MM.1S (cell line): ENCODE measurements around the gene LPCAT1.

Experiments used
- DNase-seq: peaks from one replicate; pipeline ENCODE4 v3.0.0-alpha.2; 2015
- H2AFZ ChIP-seq: fragments of 300-600 bp; sonication (generic); 2 replicates; pipeline ENCODE4 v1.6.0; 2016; ENCODE audit warnings: antibody characterized with exemption, low read length
- H3F3A ChIP-seq: fragments of 300-600 bp; sonication (generic); 2 replicates; pipeline ENCODE4 v1.6.1; 2016; ENCODE audit warnings: mild to moderate bottlenecking, antibody characterized with exemption, low read length, moderate library complexity, mixed read lengths; ENCODE audit not compliant: insufficient read depth
- H3K27ac ChIP-seq: fragments of 300-600 bp; sonication (generic); 2 replicates; pipeline ENCODE4 v1.5.1; 2016; ENCODE audit warnings: mild to moderate bottlenecking, low read length
- H3K27me3 ChIP-seq: fragments of 300-600 bp; sonication (generic); replicated peaks from 2 replicates; pipeline ENCODE4 v1.6.0; 2016; ENCODE audit warnings: low read length; ENCODE audit not compliant: insufficient read depth
- H3K36me3 ChIP-seq: fragments of 300-600 bp; sonication (generic); replicated peaks from 2 replicates; pipeline ENCODE4 v1.6.1; 2016; ENCODE audit warnings: mild to moderate bottlenecking, low read length, mixed read lengths; ENCODE audit not compliant: insufficient read depth
- H3K4me1 ChIP-seq: fragments of 300-600 bp; sonication (generic); 2 replicates; pipeline ENCODE4 v1.6.1; 2016; ENCODE audit warnings: low read length, mixed read lengths
- H3K4me2 ChIP-seq: fragments of 300-600 bp; sonication (generic); 2 replicates; pipeline ENCODE4 v1.6.0; 2016; ENCODE audit warnings: low read depth, low read length
- H3K4me3 ChIP-seq: fragments of 300-600 bp; sonication (generic); 2 replicates; pipeline ENCODE4 v1.5.1; 2016; ENCODE audit warnings: low read length, mixed read lengths
- H3K79me2 ChIP-seq: fragments of 300-600 bp; sonication (generic); 2 replicates; pipeline ENCODE4 v1.6.1; 2016; ENCODE audit warnings: mixed run types, low read length, mixed read lengths
- H3K9ac ChIP-seq: fragments of 300-600 bp; sonication (generic); 2 replicates; pipeline ENCODE4 v1.6.1; 2016; ENCODE audit warnings: low read length, mixed read lengths
- H3K9me2 ChIP-seq: fragments of 300-600 bp; sonication (generic); replicated peaks from 2 replicates; pipeline ENCODE4 v1.6.1; 2016; ENCODE audit warnings: mild to moderate bottlenecking, low read length, mixed read lengths; ENCODE audit not compliant: insufficient read depth
- H3K9me3 ChIP-seq: fragments of 300-600 bp; sonication (generic); replicated peaks from 2 replicates; pipeline ENCODE4 v1.6.1; 2016; ENCODE audit warnings: mild to moderate bottlenecking, low read length, mixed read lengths; ENCODE audit not compliant: insufficient read depth
- H4K20me1 ChIP-seq: fragments of 300-600 bp; sonication (generic); 2 replicates; pipeline ENCODE4 v1.6.1; 2016; ENCODE audit warnings: mild to moderate bottlenecking, low read length, moderate library complexity, mixed read lengths; ENCODE audit not compliant: insufficient read depth
- CTCF ChIP-seq: fragments of 300-600 bp; sonication (generic); IDR thresholded peaks from 2 replicates; pipeline ENCODE4 v1.5.1; 2016; ENCODE audit warnings: antibody characterized with exemption, low read length, mixed read lengths
- EZH2 ChIP-seq: fragments of 300-600 bp; sonication (generic); optimal IDR thresholded peaks from 2 replicates; pipeline ENCODE3; 2017; ENCODE audit warnings: low read depth, mild to moderate bottlenecking, antibody characterized with exemption, low read length, mixed read lengths
- EZH2phosphoT487 ChIP-seq: fragments of 300-600 bp; sonication (generic); IDR thresholded peaks from 2 replicates; pipeline ENCODE4 v1.6.1; 2018; ENCODE audit warnings: antibody characterized with exemption, low read length

LPCAT1 gene

GRCh38 chr5:1468629-1469527, 54.9 kb downstream of the LPCAT1 start:
- Histone ChIP-seq H3F3A (0 out of 2 replicates have a peak, but pooled peaks cover 2% of the 10 kb centered on the region), H3K4me2 (no peak overlapping the region), H3K27me3 (no peaks in the 10 kb centered on the region), H2AFZ (no peak overlapping the region), H3K9me3 (no peaks in the 10 kb centered on the region), H3K4me3 (no peak overlapping the region), H3K36me3 (peaks cover 25% of the 10 kb centered on the region), H3K27ac (no peak overlapping the region), H3K79me2 (no peaks in the 10 kb centered on the region), H4K20me1 (no peaks in the 10 kb centered on the region), H3K9me2 (no peaks in the 10 kb centered on the region), H3K4me1 (no peaks in the 10 kb centered on the region), H3K9ac (no peak overlapping the region)
- no peak for DNase-seq
- no peak for TF ChIP-seq EZH2
- no peak for TF ChIP-seq EZH2phosphoT487
- TF ChIP-seq CTCF = no peak

DNA sequence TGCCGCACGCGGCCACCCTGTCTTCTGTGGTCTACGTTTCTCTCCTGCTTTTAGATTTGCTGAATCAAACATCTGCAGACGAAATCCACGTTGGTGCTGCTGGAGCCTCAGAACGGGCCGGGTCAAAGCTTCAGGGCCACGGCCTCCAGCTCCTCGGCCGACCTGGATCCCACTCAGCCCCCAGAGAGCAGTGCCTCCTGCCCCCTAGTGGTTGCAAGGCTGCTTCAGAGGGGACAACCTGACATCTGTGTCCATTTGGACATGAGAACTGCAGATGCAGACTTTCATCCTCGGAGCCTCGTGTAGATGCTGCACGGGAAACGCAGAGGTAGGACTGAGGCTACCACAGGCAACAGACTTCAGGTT, 55.5 kb downstream of the LPCAT1 start:
- 0 out of 2 replicates have a peak, but pooled peaks cover 2% of the 10 kb centered on the region for H3F3A ChIP-seq
- H3K9ac ChIP-seq = no peak overlapping the region
- no peaks in the 10 kb centered on the region for H3K9me3 ChIP-seq
- no peaks in the 10 kb centered on the region for H4K20me1 ChIP-seq
- no peaks in the 10 kb centered on the region for H3K9me2 ChIP-seq
- H3K79me2 ChIP-seq = no peaks in the 10 kb centered on the region
- no peaks in the 10 kb centered on the region for H3K4me1 ChIP-seq
- no peak overlapping the region for H3K27ac ChIP-seq
- H3K4me2 ChIP-seq = no peak overlapping the region
- H3K27me3 ChIP-seq = no peaks in the 10 kb centered on the region
- peaks cover 26% of the 10 kb centered on the region for H3K36me3 ChIP-seq
- H3K4me3 ChIP-seq = no peak overlapping the region
- no peak overlapping the region for H2AFZ ChIP-seq
- peak; percentile 25 for TF ChIP-seq CTCF
- no peak for TF ChIP-seq EZH2
- no peak for DNase-seq

GRCh38 chr5:1467341-1468246, 56.2 kb downstream of the LPCAT1 start:
- no peak for TF ChIP-seq EZH2

More at GRCh38 chr5:1467341-1468246, 56.2 kb downstream of the LPCAT1 start:
- H3K4me1 ChIP-seq = no peaks in the 10 kb centered on the region
- 0 out of 2 replicates have a peak, but pooled peaks cover 2% of the 10 kb centered on the region for H3F3A ChIP-seq
- no peak overlapping the region for H3K27ac ChIP-seq
- peaks cover 32% of the 10 kb centered on the region for H3K36me3 ChIP-seq
- no peak for DNase-seq
- no peak overlapping the region for H3K4me2 ChIP-seq
- H3K4me3 ChIP-seq = no peak overlapping the region
- H4K20me1 ChIP-seq = no peaks in the 10 kb centered on the region
- H2AFZ ChIP-seq = no peak overlapping the region
- no peaks in the 10 kb centered on the region for H3K27me3 ChIP-seq
- no peak overlapping the region for H3K9ac ChIP-seq
- H3K79me2 ChIP-seq = no peaks in the 10 kb centered on the region
- H3K9me3 ChIP-seq = no peaks in the 10 kb centered on the region
- H3K9me2 ChIP-seq = no peaks in the 10 kb centered on the region
